ENCODE measurements around the gene STX7.

STX7 gene

DNA sequence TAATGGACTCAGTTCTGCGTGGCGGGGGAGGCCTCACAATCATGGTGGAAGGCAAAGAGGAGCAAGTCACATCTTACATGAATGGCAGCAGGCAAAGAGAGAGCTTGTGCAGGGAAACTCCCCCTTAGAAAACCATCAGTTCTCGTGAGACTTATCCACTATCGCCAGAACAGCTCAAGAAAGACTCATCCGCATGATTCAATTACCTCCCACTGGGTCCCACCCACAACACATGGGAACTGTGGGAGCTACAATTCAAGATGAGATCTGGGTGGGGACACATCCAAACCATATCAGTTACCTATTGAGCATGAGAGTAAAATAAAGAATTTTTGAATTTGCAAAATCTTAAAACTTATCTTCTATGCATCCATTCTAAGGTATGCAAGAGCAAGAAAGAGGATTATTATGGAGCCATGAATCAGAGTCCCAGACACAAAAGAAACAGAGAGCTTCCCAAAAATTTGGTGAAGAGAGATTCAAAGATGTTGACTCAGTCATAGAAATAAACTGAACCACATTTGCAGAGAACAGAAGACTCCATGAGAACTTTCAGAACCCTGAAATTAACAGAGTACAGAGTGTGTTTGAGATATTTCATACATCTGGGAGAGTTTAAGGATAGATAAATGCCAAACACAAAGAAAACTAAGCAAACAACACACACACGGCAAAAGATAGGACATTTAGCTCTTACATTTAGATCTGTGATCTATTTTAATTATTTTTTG, 94.5 kb downstream of the STX7 start:
- no peak for DNase-seq (ENCODE audit: extremely low read depth in 1 of 2, low read depth in 1 of 2)

DNA sequence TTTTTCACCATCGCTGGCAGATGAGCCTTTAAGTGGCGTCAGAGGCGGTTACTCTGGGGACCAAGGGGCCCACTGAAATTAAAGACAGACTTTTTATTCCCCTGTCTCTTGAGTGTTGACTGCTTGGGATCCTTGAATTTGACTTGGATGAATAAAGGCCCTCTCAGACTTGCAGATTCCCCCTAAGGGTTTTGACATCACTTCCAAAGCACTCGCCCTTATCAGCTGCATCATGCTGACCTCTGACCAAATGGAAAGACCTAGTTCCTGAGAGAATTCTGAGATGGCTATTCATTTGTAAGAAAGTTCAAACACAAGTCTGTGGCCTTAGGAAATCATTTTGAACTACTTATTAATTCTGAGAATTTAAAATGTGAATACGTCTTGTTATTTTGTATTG, 98.2 kb downstream of the STX7 start:
- no peak for DNase-seq (ENCODE audit: extremely low read depth in 1 of 2, low read depth in 1 of 2)

DNA sequence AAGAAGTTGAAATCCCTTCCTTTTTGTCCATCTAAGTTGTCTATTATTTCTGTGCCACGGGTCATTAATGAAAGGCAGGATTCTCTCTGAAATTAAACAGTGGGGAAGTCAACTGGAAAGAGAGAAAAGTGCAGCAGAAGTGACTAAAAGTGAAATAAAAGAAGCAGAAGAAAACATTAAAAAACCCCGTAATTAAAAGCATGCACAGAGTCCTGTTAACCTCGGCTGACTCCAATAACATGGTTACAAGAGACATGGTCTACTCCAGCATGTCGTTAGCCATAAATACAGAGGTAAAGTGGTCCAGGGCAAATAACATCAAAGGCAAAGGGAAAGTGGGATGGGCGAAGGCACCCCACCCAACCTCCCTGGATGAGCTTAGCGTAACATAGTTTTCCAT, 98.6 kb downstream of the STX7 start:
- no peak for DNase-seq (ENCODE audit: extremely low read depth in 1 of 2, low read depth in 1 of 2)

DNA sequence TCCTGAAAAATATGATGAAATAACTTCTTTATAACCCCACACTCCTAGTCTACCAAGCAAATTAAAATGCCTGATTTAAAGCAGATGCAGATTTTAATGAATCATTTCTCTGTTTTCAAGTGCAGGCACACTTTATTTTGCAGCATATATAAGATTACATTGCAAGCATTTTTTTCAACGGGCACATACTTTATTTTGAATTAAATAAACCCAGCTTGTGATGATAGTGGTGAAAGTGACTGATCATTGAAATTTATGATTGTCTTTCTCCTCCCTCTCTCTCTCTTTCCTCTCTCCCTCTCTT, 99.5 kb downstream of the STX7 start:
- DNase-seq (ENCODE audit: extremely low read depth in 1 of 2, low read depth in 1 of 2) = no peak

DNA sequence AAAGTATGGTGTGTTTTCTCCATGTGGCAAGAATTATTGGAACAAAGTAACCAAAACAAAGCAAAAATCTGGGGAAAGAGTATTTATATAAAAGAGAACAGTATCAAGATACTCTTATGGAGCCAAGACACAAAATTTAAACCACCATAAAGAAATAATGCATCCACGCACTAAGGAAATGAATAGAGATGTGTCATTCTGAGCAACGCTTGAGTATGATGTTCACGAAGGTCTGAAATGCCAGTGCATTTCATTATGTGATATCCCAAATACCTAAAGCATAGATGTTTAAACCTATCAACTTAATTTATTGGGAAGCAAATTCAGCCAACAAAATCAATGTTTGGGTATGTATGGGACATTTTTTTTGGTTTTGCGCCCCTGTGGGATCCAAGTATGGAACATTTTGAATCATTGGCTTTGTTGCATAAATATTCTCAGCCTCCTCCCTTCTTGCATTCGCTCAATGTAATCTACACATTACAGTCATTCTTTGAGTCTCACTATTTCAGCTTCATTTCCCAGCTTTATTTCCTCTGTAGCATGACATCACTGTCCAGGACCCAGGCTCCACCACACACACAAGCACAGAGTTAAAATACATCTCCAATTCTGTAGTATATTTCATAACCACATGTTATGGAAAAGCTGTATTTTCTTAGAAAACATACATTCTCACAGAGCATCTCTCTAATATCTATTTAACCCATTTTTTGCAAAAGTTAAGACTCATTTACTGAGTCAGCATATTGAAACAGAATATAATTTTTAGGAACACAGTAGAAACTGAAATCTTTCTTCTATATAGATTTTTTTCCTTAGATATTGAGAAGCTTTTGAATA, 100.0 kb downstream of the STX7 start:
- DNase-seq (ENCODE audit: extremely low read depth in 1 of 2, low read depth in 1 of 2) = no peak

DNA sequence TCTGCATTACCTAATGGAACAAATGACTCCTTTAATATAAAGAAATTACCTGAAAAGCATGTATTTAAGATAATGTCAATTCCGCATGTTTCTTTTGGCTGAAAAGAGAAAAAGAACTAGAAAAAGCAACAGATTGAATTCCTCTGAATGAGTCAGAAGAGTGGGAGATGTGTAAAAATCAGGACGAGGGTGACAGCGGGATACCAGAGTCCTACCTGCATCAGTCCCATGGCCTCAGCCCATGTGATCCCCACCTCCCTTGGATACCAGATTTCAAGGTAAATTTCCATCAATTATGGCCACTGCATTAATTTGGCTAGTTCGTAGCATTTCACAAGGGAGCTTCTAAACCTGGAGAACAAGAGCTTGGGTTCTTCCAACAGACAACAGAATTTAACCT, 101.6 kb downstream of the STX7 start:
- DNase-seq (ENCODE audit: extremely low read depth in 1 of 2, low read depth in 1 of 2) = no peak

DNA sequence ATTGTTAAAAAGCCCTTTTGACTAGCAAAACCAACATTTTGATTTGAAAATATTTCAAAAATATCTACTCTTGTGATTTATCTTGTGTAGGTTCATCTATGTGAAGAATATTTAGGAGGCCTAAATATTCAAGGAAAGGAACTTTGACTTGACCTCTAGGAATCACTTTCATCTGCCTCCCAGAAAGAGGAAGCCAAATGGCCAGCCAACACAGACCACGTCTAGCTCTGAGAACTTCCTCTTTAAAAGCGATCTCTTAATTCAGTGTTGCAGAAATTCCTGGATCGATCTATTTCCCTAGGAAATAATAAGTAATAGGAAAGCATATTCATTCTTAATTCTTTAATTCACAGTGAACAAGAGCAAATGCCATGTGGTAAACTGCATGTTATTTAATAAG, 102.1 kb downstream of the STX7 start:
- DNase-seq (ENCODE audit: extremely low read depth in 1 of 2, low read depth in 1 of 2) = no peak

DNA sequence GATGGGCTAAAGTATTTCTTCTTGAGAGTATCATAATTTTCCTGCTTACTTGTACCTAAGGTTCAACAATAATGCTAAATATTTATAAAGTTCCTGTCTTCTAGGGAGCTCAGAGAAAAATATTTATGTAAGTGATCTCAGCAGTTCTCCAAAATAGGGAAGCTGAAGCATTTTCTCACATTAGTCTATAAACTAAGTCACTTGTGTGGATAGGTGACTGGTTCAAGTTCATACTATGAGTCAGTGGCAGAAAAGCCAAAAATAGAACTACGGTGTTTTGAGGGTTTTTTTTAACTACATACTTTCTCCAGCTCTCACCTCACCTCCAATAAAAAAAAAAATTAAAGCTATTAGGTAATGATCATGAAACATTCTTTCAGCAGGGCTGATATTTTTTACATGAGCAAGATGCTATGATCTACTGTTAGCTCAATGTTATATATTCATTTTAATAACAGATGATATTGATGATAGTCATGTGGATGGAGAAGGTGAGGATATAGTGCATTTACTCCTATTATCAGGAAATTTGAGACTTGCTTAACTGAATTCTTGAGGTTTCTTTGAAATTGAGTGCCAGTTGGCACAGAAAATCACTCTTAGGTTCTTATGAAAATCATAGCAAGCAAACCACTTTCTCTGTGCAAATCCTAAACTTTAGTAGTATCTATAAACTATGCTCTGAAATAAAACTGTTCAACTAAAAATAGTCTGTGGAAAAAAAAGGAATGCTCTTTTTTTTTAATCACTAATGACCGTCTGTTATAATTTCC, 107.6 kb downstream of the STX7 start:
- DNase-seq (ENCODE audit: extremely low read depth in 1 of 2, low read depth in 1 of 2) = no peak

DNA sequence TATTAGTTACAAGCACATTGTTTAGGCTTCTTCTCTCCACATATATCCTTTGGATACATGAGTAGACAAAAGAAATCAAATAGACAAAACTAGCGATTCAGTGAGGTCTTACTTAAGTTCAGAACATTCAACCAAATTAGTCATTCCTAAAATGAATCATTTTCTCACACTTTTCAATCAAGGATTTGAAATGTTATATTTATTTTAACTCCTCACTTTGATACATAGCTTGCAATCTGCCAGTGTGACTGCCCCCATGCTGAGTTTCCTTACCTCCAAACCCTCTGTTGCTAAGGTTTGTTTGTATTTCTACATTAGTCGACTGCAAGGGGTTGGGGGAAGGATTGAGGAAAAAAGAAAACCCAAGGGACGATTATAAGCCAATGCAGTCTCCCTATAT, 108.2 kb downstream of the STX7 start:
- no peak for DNase-seq (ENCODE audit: extremely low read depth in 1 of 2, low read depth in 1 of 2)

DNA sequence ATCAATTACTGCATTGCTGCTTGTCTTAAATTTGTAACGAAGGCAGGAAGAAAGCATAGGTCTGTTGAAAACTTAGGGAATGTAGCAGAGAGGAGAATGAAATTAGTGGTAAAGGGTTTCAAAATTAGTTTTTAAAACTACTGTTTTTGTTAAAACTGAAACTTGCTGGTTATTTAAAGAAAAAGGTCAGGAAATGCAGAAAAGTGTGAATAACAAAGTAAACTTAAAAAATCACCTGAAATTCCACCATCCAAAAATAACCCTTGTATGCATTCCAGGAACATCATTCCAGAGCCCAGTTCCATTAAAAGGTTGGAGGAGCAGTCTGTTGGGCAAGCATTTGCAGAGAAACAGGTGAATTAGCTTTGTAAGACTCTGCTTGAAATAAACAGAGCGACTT, 108.6 kb downstream of the STX7 start:
- DNase-seq (ENCODE audit: extremely low read depth in 1 of 2, low read depth in 1 of 2) = no peak

DNA sequence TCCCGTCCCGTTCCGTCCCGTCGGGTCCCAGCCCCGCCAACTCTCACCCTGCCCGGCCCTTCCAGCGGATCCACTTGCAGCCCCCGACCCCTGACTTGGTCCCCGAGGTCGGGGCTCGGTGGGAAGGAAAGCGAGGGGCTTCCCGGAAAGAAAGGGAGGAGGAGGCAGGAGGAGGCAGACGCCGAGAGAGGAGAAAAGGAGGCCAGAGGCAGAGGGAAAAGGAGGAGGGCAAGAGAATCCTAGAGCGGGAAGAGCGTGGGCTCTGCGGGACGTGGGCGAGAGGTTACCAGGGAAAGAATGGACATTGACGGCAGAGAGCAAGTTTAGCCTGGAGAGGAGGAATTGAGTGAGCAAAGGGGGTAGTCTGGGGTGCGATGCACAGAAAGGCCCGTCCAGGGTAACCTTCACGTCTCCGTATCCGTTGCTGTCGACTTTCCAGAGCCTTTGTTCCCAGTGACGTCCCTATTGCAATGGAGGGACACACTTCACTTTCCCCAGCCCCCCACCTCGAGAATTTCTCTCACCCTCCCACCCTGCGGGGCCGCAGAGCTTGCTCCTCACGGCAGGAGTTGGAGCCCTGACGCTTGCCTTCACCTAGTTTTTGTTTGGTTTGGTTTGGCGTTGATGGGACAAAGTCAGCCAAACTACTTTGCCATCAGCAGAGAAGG, 111.2 kb downstream of the STX7 start:
- no peak for DNase-seq (ENCODE audit: extremely low read depth in 1 of 2, low read depth in 1 of 2)

DNA sequence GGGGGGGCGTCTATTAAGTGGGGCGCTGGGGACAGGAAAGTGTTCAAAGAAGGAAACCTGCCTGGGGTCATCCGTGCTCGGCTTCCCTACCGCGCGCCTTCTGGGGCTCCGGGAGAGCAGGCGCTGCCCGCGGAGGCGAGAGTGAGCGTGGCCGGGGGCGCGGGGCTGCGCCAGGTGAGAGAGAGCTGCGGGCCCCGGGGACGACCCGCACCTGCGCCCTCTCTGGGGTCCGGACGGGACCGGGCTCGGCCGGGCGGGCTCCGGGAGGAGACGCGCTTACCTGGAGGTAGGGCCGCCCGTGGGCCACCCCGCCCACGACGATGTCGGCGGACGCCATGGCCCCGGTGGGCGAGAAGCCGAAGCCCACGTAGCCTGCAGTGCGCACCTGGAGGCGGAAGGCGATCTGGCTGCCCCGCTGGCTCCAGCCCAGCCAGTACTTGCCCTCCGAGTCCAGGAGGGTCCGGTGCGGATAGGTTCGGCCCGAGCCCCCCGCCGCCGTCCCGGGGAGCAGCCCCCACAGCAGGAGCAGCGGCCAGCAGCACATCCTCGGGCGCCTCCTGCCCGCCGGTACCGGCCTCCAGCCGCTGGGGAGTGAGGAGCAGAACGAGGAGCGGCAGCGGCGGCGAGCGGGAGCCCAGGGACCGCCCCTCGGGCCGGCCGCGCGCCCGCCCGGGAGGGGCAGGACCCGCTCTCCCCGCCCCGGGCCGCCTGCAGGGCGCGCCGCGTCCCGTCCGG, 111.9 kb downstream of the STX7 start, which contains the start of gene MOXD1:
MOXD1 (minus strand) TSS at position 593 of the 735 bp plus-strand sequence; CDS start at position 544, 49 bp downstream.
- no peak for DNase-seq (ENCODE audit: extremely low read depth in 1 of 2, low read depth in 1 of 2)

DNA sequence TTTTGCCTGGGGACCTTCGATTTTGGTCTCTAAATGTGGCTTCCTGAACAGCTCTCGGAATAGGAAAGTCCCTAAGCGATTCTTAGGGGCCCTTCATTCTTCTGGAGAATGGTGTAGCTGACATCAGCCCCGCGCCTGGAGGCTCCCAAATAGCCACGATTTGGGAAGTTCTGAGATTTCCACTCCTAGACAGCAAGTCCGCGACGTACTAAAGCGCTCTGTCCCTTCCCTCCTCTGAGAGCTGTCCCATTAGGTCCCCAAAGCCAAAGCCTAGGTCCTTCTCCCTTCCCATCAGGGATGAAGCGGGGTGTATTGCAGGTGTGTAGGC, 112.4 kb downstream of the STX7 start:
- DNase-seq (ENCODE audit: extremely low read depth in 1 of 2, low read depth in 1 of 2) = no peak

DNA sequence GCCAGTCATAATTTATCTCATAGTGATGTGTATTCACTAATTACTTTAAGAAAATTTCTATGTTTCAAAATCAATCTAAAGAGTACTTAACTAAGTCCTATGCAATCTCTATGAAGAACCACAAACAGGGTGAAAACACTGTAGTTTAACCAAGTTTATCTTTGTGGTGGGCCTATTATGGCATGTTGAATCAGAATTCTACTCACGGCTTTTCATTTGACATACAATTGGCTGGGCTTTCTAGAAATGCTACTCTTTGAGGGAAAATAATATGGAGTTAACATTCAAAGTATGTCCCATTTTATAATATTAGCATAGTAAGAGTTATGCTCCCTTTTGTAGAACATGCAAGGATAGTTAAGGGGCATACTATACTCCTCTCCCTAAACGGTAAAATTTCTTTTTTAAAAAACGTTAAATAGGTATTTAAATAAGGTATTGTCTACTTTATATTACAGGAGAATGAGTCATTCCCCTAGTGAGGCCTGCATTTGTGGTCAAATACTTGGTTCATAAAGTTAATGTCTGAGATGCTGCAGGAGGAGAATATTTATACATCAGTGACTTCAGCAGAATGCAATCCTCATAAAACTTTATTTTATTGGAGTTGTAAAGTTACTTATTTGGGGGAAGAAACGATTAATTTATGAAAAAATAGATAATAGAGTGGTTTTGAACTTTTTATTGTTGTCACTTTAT, 113.4 kb downstream of the STX7 start:
- no peak for DNase-seq (ENCODE audit: extremely low read depth in 1 of 2, low read depth in 1 of 2)

All from activated CD8-positive, alpha-beta memory T cell treated with anti-CD3 and anti-CD28 coated beads for 1 hour (primary cell).